H1 (cell line): Measurements from ENCODE around the gene SPRN. TPM values are rescaled to one million over a fixed set of nuclear protein-coding genes. Genes with fewer than 3 reads are reported as not detected.

Experiments used
- CHD7 ChIP-seq: fragments of 300-600 bp; sonication (generic); IDR thresholded peaks from 2 replicates; pipeline ENCODE4 v1.7.1; 2012; ENCODE audit warnings: low read length, moderate library complexity, mild to moderate bottlenecking, inconsistent platforms; ENCODE audit not compliant: insufficient replicate concordance
- E2F6 ChIP-seq: IDR thresholded peaks from 2 replicates; pipeline ENCODE4 v1.6.1; 2012; ENCODE audit warnings: inconsistent platforms
- HDAC6 ChIP-seq: IDR thresholded peaks from one replicate; pipeline ENCODE4 v1.7.1; 2012; ENCODE audit warnings: low read depth, mild to moderate bottlenecking, inconsistent platforms, low read length, moderate library complexity
- SIRT6 ChIP-seq: IDR thresholded peaks from one replicate; pipeline ENCODE4 v1.7.1; 2012; ENCODE audit warnings: low read length, inconsistent platforms
- TAF7 ChIP-seq: optimal IDR thresholded peaks from 2 replicates; pipeline ENCODE3; 2011; ENCODE audit warnings: low read depth, mild to moderate bottlenecking, inconsistent platforms, low read length, moderate library complexity, borderline replicate concordance
- polyA plus RNA-seq, 7 experiments: library from polyadenylated mRNA; depleted of rRNA in 3 of 7; stranded (reverse) in 5 of 7; unstranded in 2 of 7; fragments of >200 nt in 5 of 7; fragments of 200-250 nt in 2 of 7; gene quantifications; 1 replicate in 5 of 7; 2 replicates in 1 of 7; 4 replicates in 1 of 7; pipeline versions ENCODE4 v1.2.1 to v1.2.3, GENCODE V29; 2011 to 2013; ENCODE audit warnings: missing spikeins in 2 of 7, mixed read lengths in 2 of 7
- total RNA-seq: library from RNA; stranded (reverse); fragmentation: NEBNext Ultra II Directional; extraction: Animal tissue kit (Norgen Biotek cat#: 25700); gene quantifications from 2 replicates; pipeline ENCODE4 v1.2.1, GENCODE V29; 2021

The SPRN gene
- total and polyA plus RNA-seq, 2 of the 8 experiments (the other 6 are each of a cell fraction or from before 2014, with no cell fraction given): 0.23 to 0.24 TPM

DNA sequence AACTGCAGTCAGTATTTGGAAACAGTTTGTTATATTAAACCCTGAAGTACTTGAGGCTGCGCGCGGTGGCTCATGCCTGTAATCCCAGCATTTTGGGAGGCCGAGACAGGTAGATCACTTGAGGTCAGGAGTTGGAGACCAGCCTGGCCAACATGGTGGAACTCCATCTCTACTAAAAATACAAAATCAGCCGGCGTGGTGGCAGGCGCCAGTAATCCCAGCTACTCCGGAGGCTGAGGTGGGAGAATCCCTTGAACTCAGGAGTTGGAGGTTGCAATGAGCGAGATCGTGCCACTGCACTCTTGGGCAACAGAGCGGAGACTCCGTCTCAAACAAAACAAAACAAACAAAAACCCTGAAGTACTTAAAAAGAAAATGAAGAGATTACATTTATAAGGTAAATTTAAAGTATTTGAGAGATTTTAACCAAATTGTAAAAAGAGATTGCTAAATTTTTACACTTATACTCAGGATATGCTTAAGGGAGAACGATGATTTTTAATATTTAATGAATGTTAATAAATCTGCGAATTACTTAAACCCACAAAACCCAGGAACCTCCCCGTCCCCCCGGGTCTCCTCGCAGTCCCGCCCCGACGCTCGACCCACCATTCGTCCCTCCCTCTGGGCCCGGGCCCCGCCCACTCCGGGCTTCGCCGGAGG is 30.9 kb downstream of the SPRN start (continued):
- TF ChIP-seq TAF7 (no peak), CHD7 (no peak), E2F6 (no peak), SIRT6 (no peak), HDAC6 (no peak)
